A549 (cell line): ENCODE results near the gene FBLL1. TPM values are rescaled to one million over a fixed set of nuclear protein-coding genes. Genes with fewer than 3 reads are reported as not detected.

Source experiments
- ATAC-seq, 2 experiments: fragments of 200-7000 bp in 1 of 2; fragments of >200 bp in 1 of 2; cut with Nextera tagmentation in 1 of 2; cut with Tn5 transposase in 1 of 2; 3 replicates each; pipeline versions ENCODE4 v1.8.0 to v1.9.1; 2018 to 2020; ENCODE audit warnings: mild to moderate bottlenecking in 1 of 2, moderate library complexity in 1 of 2
- CTCF ChIA-PET: fragments of 300-600 bp; sonication (Branson Sonifier 250); formaldehyde crosslinking; extraction: SDS; loops from one replicate; lab custom pipeline; 2021; ENCODE audit warnings: antibody characterized with exemption, inconsistent platforms; lab: Yijun Ruan, JAX
- POLR2A ChIA-PET: fragments of 350-600 bp; formaldehyde crosslinking; extraction: SDS; loops from one replicate; lab custom pipeline; 2021; ENCODE audit warnings: antibody characterized with exemption, inconsistent platforms; lab: Yijun Ruan, JAX
- DNase-seq, 2 experiments: peaks; one replicate each; pipeline versions ENCODE4 v3.0.0 to v3.0.0-alpha.2; 2011 to 2016; ENCODE audit warnings: low read depth in 1 of 2, low spot score in 1 of 2
- FAIRE-seq: peaks from 2 replicates; lab custom pipeline; 2011; peaks lifted over from hg19 to GRCh38; lab: Jason Lieb, UNC
- H3K27ac ChIP-seq, 2 experiments: fragments of >200 bp; sonication (Bioruptor Twin); formaldehyde crosslinking; 3 replicates each; pipeline ENCODE4 v1.5.1; 2016 to 2017
- H3K4me1 ChIP-seq: fragments of >200 bp; sonication (Bioruptor Twin); formaldehyde crosslinking; 3 replicates; pipeline ENCODE4 v1.6.1; 2016
- H3K4me2 ChIP-seq: fragments of >200 bp; sonication (Bioruptor Twin); formaldehyde crosslinking; 3 replicates; pipeline ENCODE4 v1.6.1; 2016
- H3K4me3 ChIP-seq: fragments of >200 bp; sonication (Bioruptor Twin); formaldehyde crosslinking; 3 replicates; pipeline ENCODE4 v1.5.1; 2016
- H3K9me3 ChIP-seq: fragments of >200 bp; sonication (Bioruptor Twin); formaldehyde crosslinking; 3 replicates; pipeline ENCODE4 v1.6.1; 2016
- CBX2 ChIP-seq: fragments of 200-600 bp; sonication (generic); IDR thresholded peaks from 2 replicates; pipeline ENCODE4 v1.6.1; 2016; ENCODE audit warnings: low read depth, mild to moderate bottlenecking, borderline replicate concordance
- CEBPB ChIP-seq, 2 experiments: fragments of >200 bp in 1 of 2; sonication (Bioruptor Twin) in 1 of 2; formaldehyde crosslinking in 1 of 2; IDR thresholded peaks; 2 replicates each; pipeline ENCODE4 v1.6.1; 2012 to 2016
- EHMT2 ChIP-seq: fragments of 200-600 bp; sonication (generic); IDR thresholded peaks from 2 replicates; pipeline ENCODE4 v1.6.1; 2016; ENCODE audit warnings: antibody characterized with exemption, low read depth, mild to moderate bottlenecking, moderate library complexity
- FOSL2 ChIP-seq, 2 experiments: fragments of 450-650 bp in 1 of 2; fragments of >200 bp in 1 of 2; sonication (Bioruptor Twin) in 1 of 2; formaldehyde crosslinking; IDR thresholded peaks; 2 replicates each; pipeline versions ENCODE4 v1.5.0 to v1.6.1; 2016 to 2020; ENCODE audit warnings: mild to moderate bottlenecking in 1 of 2, moderate library complexity in 1 of 2
- FOXS1 ChIP-seq: fragments of 250-450 bp; sonication (Bioruptor Pico); IDR thresholded peaks from 2 replicates; pipeline ENCODE4 v1.5.0; 2020; ENCODE audit warnings: mild to moderate bottlenecking, moderate library complexity
- GATA3 ChIP-seq: IDR thresholded peaks from 2 replicates; pipeline ENCODE4 v1.6.1; 2012; ENCODE audit warnings: borderline replicate concordance
- HEYL ChIP-seq: fragments of 250-450 bp; sonication (Bioruptor Pico); IDR thresholded peaks from 2 replicates; pipeline ENCODE4 v1.8.0; 2021; ENCODE audit warnings: mild to moderate bottlenecking, moderate library complexity
- HMGXB4 ChIP-seq: fragments of 250-450 bp; sonication (Bioruptor Pico); IDR thresholded peaks from 2 replicates; pipeline ENCODE4 v1.5.0; 2021; ENCODE audit warnings: mild to moderate bottlenecking, moderate library complexity, borderline replicate concordance
- HOXB13 ChIP-seq: fragments of 250-450 bp; sonication (Bioruptor Pico); IDR thresholded peaks from 2 replicates; pipeline ENCODE4 v1.5.0; 2020; ENCODE audit warnings: low read depth, mild to moderate bottlenecking, moderate library complexity
- HOXB5 ChIP-seq: fragments of 250-450 bp; sonication (Bioruptor Pico); IDR thresholded peaks from 2 replicates; pipeline ENCODE4 v1.5.0; 2020; ENCODE audit warnings: mild to moderate bottlenecking, moderate library complexity
- JUN ChIP-seq, 2 experiments: fragments of >200 bp; sonication (Bioruptor Twin); formaldehyde crosslinking; IDR thresholded peaks; 2 replicates in 1 of 2; 3 replicates in 1 of 2; pipeline ENCODE4 v1.6.1; 2016 to 2017
- KDM1A ChIP-seq: fragments of 200-600 bp; sonication (generic); IDR thresholded peaks from 2 replicates; pipeline ENCODE4 v1.6.1; 2016; ENCODE audit warnings: low read depth, mild to moderate bottlenecking
- KDM5A ChIP-seq: fragments of 200-600 bp; sonication (generic); IDR thresholded peaks from 2 replicates; pipeline ENCODE4 v1.6.1; 2016; ENCODE audit warnings: antibody characterized with exemption, mild to moderate bottlenecking
- MAFK ChIP-seq: fragments of 450-650 bp; IDR thresholded peaks from 2 replicates; pipeline ENCODE4 v1.6.1; 2014; ENCODE audit not compliant: partially characterized antibody
- NR3C1 ChIP-seq: fragments of >200 bp; sonication (Bioruptor Twin); formaldehyde crosslinking; IDR thresholded peaks from 3 replicates; pipeline ENCODE4 v1.6.1; 2017
- POLR2A ChIP-seq: IDR thresholded peaks from 2 replicates; pipeline ENCODE4 v1.6.1; 2012; ENCODE audit warnings: mild to moderate bottlenecking, low read length
- RAD21 ChIP-seq, 2 experiments: fragments of >200 bp in 1 of 2; sonication (Bioruptor Twin) in 1 of 2; formaldehyde crosslinking in 1 of 2; IDR thresholded peaks in 1 of 2; conservative IDR thresholded peaks in 1 of 2; 2 replicates in 1 of 2; 3 replicates in 1 of 2; pipeline ENCODE4 v1.6.1; 2012 to 2018; ENCODE audit warnings: inconsistent platforms in 1 of 2
- RFX5 ChIP-seq: fragments of 450-650 bp; IDR thresholded peaks from 2 replicates; pipeline ENCODE4 v1.7.1; 2014; ENCODE audit warnings: antibody characterized with exemption, mild to moderate bottlenecking, moderate library complexity
- ZNF302 ChIP-seq: fragments of 250-450 bp; sonication (Bioruptor Pico); IDR thresholded peaks from 2 replicates; pipeline ENCODE4 v1.9.0; 2021; ENCODE audit warnings: inconsistent platforms, mild to moderate bottlenecking, moderate library complexity
- WGBS: methylation state at CpG from one replicate; pipeline ENCODE4 v1.1.6; 2017; ENCODE audit errors: missing lambda C conversion rate; 5-methylcytosine and 5-hydroxymethylcytosine counted together
- polyA plus RNA-seq, 4 experiments: library from polyadenylated mRNA; depleted of rRNA in 3 of 4; stranded (reverse); fragments of >200 nt; fragmentation: RNase III in 1 of 4; extraction: RNeasy Plus Mini Kit Qiagen cat#74134 plus additional on column Dnase treatment in 1 of 4; gene quantifications; 2 replicates in 3 of 4; 3 replicates in 1 of 4; pipeline ENCODE4 v1.2.3, GENCODE V29; 2011 to 2017
- TF ChIP-seq, protein P1 (sequence below): fragments of >200 bp; sonication (Bioruptor Twin); formaldehyde crosslinking; IDR thresholded peaks from 3 replicates; pipeline ENCODE4 v1.6.1; 2016
- TF ChIP-seq, protein P2 (sequence below): IDR thresholded peaks from 2 replicates; pipeline ENCODE4 v1.6.1; 2012
- TF ChIP-seq, protein P3 (sequence below): fragments of 200-600 bp; sonication (generic); IDR thresholded peaks from 2 replicates; pipeline ENCODE4 v1.6.1; 2016; ENCODE audit warnings: antibody characterized with exemption, mild to moderate bottlenecking, moderate library complexity

The FBLL1 gene
- polyA plus RNA-seq, 2 of the 4 experiments (the other 2 are of a cell fraction) = 0.06 to 0.09 TPM

- no peak for FAIRE-seq
- no peak for TF ChIP-seq HOXB13 (CRISPR knock-in tag)
- TF ChIP-seq, protein P1, sequence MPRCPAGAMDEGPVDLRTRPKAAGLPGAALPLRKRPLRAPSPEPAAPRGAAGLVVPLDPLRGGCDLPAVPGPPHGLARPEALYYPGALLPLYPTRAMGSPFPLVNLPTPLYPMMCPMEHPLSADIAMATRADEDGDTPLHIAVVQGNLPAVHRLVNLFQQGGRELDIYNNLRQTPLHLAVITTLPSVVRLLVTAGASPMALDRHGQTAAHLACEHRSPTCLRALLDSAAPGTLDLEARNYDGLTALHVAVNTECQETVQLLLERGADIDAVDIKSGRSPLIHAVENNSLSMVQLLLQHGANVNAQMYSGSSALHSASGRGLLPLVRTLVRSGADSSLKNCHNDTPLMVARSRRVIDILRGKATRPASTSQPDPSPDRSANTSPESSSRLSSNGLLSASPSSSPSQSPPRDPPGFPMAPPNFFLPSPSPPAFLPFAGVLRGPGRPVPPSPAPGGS = no peak
- TF ChIP-seq FOSL2 (IDR thresholded peaks at IDR 0.05) = no peak
- TF ChIP-seq FOSL2 (CRISPR knock-in tag; IDR thresholded peaks at IDR 0.05) = no peak
- no peak for TF ChIP-seq HMGXB4 (CRISPR knock-in tag)
- no peak for TF ChIP-seq HEYL (CRISPR knock-in tag)
- TF ChIP-seq POLR2A = no peak
- TF ChIP-seq HOXB5 (CRISPR knock-in tag) = no peak
- TF ChIP-seq GATA3 = no peak
- TF ChIP-seq RAD21 (conservative IDR thresholded peaks at IDR 0.05 in 1 of 2, IDR thresholded peaks at IDR 0.05 in 1 of 2) = no peak
- no peak for DNase-seq
- Histone ChIP-seq H3K4me2 (no peak overlapping the region), H3K4me1 (peaks cover 13% of the 10 kb centered on the region), H3K4me3 (no peak overlapping the region), H3K9me3 (no peaks in the 10 kb centered on the region), H3K27ac (no peak overlapping the region)
- 90% methylated on average over 2 of the region's 2 CpGs for WGBS
- no peak for ATAC-seq
- ChIA-PET POLR2A (no interaction called here), CTCF (no interaction called here)
Observed at GRCh38 chr5:168557389-168557788, 28.3 kb downstream of the FBLL1 start.

GRCh38 chr5:168562279-168562678 lies 33.2 kb downstream of the FBLL1 start:
- POLR2A ChIA-PET = no interaction called here

DNA sequence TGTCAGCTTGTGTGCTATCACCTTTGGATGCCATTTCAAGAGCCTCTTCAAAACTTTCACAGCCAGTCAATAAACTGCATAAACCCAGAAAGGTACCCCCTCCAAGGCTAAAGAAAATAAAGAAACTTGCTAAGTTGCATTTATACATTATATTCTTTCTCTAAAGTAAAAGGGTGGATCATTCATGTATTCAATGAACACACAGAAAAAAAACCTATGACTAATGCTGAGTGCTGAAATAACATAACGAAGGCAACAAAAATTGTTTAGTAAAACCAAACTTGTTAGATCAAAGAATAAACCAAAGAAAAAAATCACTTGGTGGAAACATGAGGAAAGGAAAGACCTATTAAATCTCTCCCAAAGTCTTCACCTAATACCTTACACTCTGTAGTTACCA lies 34.9 kb downstream of the FBLL1 start:
- H3K27ac ChIP-seq = no peak overlapping the region
- no peak overlapping the region for H3K4me3 ChIP-seq
- DNase-seq (no peak), ATAC-seq (no peak), FAIRE-seq (no peak)
- no peaks in the 10 kb centered on the region for H3K9me3 ChIP-seq
- peaks cover 26% of the 10 kb centered on the region for H3K4me1 ChIP-seq
- CTCF ChIA-PET = no interaction called here
- 91% methylated on average over 1 of the region's 1 CpG for WGBS
- no peak for TF ChIP-seq KDM1A
- no peak for TF ChIP-seq EHMT2
- no peak for TF ChIP-seq HOXB13 (CRISPR knock-in tag)
- TF ChIP-seq, protein P2, sequence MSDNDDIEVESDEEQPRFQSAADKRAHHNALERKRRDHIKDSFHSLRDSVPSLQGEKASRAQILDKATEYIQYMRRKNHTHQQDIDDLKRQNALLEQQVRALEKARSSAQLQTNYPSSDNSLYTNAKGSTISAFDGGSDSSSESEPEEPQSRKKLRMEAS = no peak
- TF ChIP-seq FOSL2 (IDR thresholded peaks at IDR 0.05) = no peak
- TF ChIP-seq FOSL2 (CRISPR knock-in tag; IDR thresholded peaks at IDR 0.05) = no peak
- TF ChIP-seq MAFK = no peak
- TF ChIP-seq ZNF302 (CRISPR knock-in tag) = no peak
- POLR2A ChIA-PET = no interaction called here
- no peak overlapping the region for H3K4me2 ChIP-seq

More at GRCh38 chr5:168562279-168562678, 33.2 kb downstream of the FBLL1 start:
- DNase-seq (no peak), ATAC-seq (0 out of 6 replicates have a peak, but pooled peaks of 1 of the 2 experiments have one; percentile 31), FAIRE-seq (no peak)
- CTCF ChIA-PET = no interaction called here
- H3K9me3 ChIP-seq = no peaks in the 10 kb centered on the region
- peak overlapping the region; percentile 61 for H3K4me2 ChIP-seq
- H3K27ac ChIP-seq = peak overlapping the region; percentile 6 to 18; a peak in 1 of 6 replicates
- 22% methylated on average over 2 of the region's 2 CpGs for WGBS
- H3K4me3 ChIP-seq = no peak overlapping the region
- TF ChIP-seq CBX2 = no peak
- TF ChIP-seq, all 56 proteins: peak for 0
- H3K4me1 ChIP-seq = peaks cover 26% of the 10 kb centered on the region

GRCh38 chr5:168568738-168569137 lies 39.6 kb downstream of the FBLL1 start:
- DNase-seq = no peak
- WGBS = 94% methylated on average over 6 of the region's 6 CpGs
- no peak overlapping the region for H3K4me2 ChIP-seq
- TF ChIP-seq RAD21 (conservative IDR thresholded peaks at IDR 0.05 in 1 of 2, IDR thresholded peaks at IDR 0.05 in 1 of 2) = no peak
- no peak for TF ChIP-seq MAFK
- TF ChIP-seq NR3C1 = no peak
- TF ChIP-seq HOXB13 (CRISPR knock-in tag) = no peak
- TF ChIP-seq RFX5 = no peak
- TF ChIP-seq, protein P3, sequence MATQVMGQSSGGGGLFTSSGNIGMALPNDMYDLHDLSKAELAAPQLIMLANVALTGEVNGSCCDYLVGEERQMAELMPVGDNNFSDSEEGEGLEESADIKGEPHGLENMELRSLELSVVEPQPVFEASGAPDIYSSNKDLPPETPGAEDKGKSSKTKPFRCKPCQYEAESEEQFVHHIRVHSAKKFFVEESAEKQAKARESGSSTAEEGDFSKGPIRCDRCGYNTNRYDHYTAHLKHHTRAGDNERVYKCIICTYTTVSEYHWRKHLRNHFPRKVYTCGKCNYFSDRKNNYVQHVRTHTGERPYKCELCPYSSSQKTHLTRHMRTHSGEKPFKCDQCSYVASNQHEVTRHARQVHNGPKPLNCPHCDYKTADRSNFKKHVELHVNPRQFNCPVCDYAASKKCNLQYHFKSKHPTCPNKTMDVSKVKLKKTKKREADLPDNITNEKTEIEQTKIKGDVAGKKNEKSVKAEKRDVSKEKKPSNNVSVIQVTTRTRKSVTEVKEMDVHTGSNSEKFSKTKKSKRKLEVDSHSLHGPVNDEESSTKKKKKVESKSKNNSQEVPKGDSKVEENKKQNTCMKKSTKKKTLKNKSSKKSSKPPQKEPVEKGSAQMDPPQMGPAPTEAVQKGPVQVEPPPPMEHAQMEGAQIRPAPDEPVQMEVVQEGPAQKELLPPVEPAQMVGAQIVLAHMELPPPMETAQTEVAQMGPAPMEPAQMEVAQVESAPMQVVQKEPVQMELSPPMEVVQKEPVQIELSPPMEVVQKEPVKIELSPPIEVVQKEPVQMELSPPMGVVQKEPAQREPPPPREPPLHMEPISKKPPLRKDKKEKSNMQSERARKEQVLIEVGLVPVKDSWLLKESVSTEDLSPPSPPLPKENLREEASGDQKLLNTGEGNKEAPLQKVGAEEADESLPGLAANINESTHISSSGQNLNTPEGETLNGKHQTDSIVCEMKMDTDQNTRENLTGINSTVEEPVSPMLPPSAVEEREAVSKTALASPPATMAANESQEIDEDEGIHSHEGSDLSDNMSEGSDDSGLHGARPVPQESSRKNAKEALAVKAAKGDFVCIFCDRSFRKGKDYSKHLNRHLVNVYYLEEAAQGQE = no peak
- no peak for TF ChIP-seq KDM5A
- no peak for TF ChIP-seq FOXS1 (CRISPR knock-in tag)
- no peak for TF ChIP-seq CBX2
- no peak for TF ChIP-seq CEBPB (IDR thresholded peaks at IDR 0.05)
- no peak for TF ChIP-seq JUN (IDR thresholded peaks at IDR 0.05)
- ChIA-PET POLR2A (no interaction called here), CTCF (no interaction called here)
- no peaks in the 10 kb centered on the region for H3K9me3 ChIP-seq
- ATAC-seq = no peak
- no peak overlapping the region for H3K4me3 ChIP-seq
- FAIRE-seq = no peak
- H3K4me1 ChIP-seq = peaks cover under 1% of the 10 kb centered on the region; the same call in 1 of the 3 replicates
- no peak overlapping the region for H3K27ac ChIP-seq
